ENCODE data around the gene MAP4K4.

Gene MAP4K4

GRCh38 chr2:101887328-101887727 lies 189.8 kb downstream of the MAP4K4 start:
- no peak for DNase-seq
- no peak for TF ChIP-seq CTCF (IDR thresholded peaks at IDR 0.05; ENCODE audit: low read depth, low read length, missing control alignments)
- in situ Hi-C loops (cut with HindIII; ENCODE audit: low pct_ligation_motif_present, low sequenced_read_pairs): no loop called here
- Histone ChIP-seq H3K36me3 (replicated peaks) (peaks cover 60% of the 10 kb centered on the region), H3K27me3 (replicated peaks) (no peaks in the 10 kb centered on the region), H3K27ac (no peak overlapping the region), H3K4me3 (ENCODE audit: low read depth, low read length) (no peak overlapping the region)

GRCh38 chr2:101889460-101890098 lies 192.1 kb downstream of the MAP4K4 start:
- no peak for DNase-seq
- no peak overlapping the region for H3K27ac ChIP-seq
- no peak overlapping the region for H3K4me3 ChIP-seq (ENCODE audit: low read depth, low read length)
- in situ Hi-C loops (cut with HindIII; ENCODE audit: low pct_ligation_motif_present, low sequenced_read_pairs): no loop called here
- no peak for TF ChIP-seq CTCF (IDR thresholded peaks at IDR 0.05; ENCODE audit: low read depth, low read length, missing control alignments)
- H3K27me3 ChIP-seq (replicated peaks): no peaks in the 10 kb centered on the region
- peaks cover 57% of the 10 kb centered on the region for H3K36me3 ChIP-seq (replicated peaks)

- peaks cover 48% of the 10 kb centered on the region for H3K36me3 ChIP-seq (replicated peaks)
- in situ Hi-C loops (cut with HindIII; ENCODE audit: low pct_ligation_motif_present, low sequenced_read_pairs): no loop called here
Observed at GRCh38 chr2:101892377-101892776, 194.9 kb downstream of the MAP4K4 start.

GRCh38 chr2:101893681-101894381 lies 196.3 kb downstream of the MAP4K4 start:
- peaks cover 45% of the 10 kb centered on the region for H3K36me3 ChIP-seq (replicated peaks)
- H3K27ac ChIP-seq: no peak overlapping the region

More at GRCh38 chr2:101892377-101892776, 194.9 kb downstream of the MAP4K4 start:
- Histone ChIP-seq H3K27ac (no peak overlapping the region), H3K27me3 (replicated peaks) (no peaks in the 10 kb centered on the region), H3K4me3 (ENCODE audit: low read depth, low read length) (no peak overlapping the region)
- TF ChIP-seq CTCF (IDR thresholded peaks at IDR 0.05; ENCODE audit: low read depth, low read length, missing control alignments): no peak
- no peak for DNase-seq

GRCh38 chr2:101895039-101895438 lies 197.5 kb downstream of the MAP4K4 start:
- Histone ChIP-seq H3K4me3 (ENCODE audit: low read depth, low read length) (no peak overlapping the region), H3K36me3 (replicated peaks) (peaks cover 35% of the 10 kb centered on the region), H3K27ac (no peak overlapping the region), H3K27me3 (replicated peaks) (no peaks in the 10 kb centered on the region)
- no peak for DNase-seq
- TF ChIP-seq CTCF (IDR thresholded peaks at IDR 0.05; ENCODE audit: low read depth, low read length, missing control alignments): no peak
- in situ Hi-C loops (cut with HindIII; ENCODE audit: low pct_ligation_motif_present, low sequenced_read_pairs): no loop called here

More at GRCh38 chr2:101893681-101894381, 196.3 kb downstream of the MAP4K4 start:
- TF ChIP-seq CTCF (IDR thresholded peaks at IDR 0.05; ENCODE audit: low read depth, low read length, missing control alignments): no peak
- DNase-seq: no peak
- in situ Hi-C loops (cut with HindIII; ENCODE audit: low pct_ligation_motif_present, low sequenced_read_pairs): no loop called here
- H3K27me3 ChIP-seq (replicated peaks): no peaks in the 10 kb centered on the region
- H3K4me3 ChIP-seq (ENCODE audit: low read depth, low read length): no peak overlapping the region

Measured in brain microvascular endothelial cell (primary cell).